Stimulated activated CD8-positive, alpha-beta memory T cell treated with anti-CD3 and anti-CD28 coated beads, Interleukin-4, amount 100 ng/mL, for 24 hours (primary cell): Measurements from ENCODE around the gene C5orf47.

Experiments used
- DNase-seq: peaks from one replicate; pipeline ENCODE4 v3.0.0-alpha.2; 2020; ENCODE audit warnings: low read depth

Gene C5orf47

GRCh38 chr5:173988554-173989431, at the start of gene C5orf47:
Gene C5orf47 (plus strand): TSS chr5:173989170. CDS start chr5:173989264, 94 bp downstream.
- no peak for DNase-seq

- no peak for DNase-seq
Observed at GRCh38 chr5:173940269-173940668, 48.7 kb upstream of the C5orf47 start.

- DNase-seq, result no peak
Observed at GRCh38 chr5:173941102-173941501, 47.9 kb upstream of the C5orf47 start.

GRCh38 chr5:173941758-173942401, 47.1 kb upstream of the C5orf47 start:
- DNase-seq, result no peak

GRCh38 chr5:173944511-173944910, 44.5 kb upstream of the C5orf47 start:
- no peak for DNase-seq

- no peak for DNase-seq
Observed at GRCh38 chr5:173945160-173945559, 43.8 kb upstream of the C5orf47 start.

GRCh38 chr5:173946323-173946722, 42.6 kb upstream of the C5orf47 start:
- DNase-seq, result no peak

- no peak for DNase-seq
Observed at GRCh38 chr5:173950829-173951228, 38.1 kb upstream of the C5orf47 start.

- DNase-seq, result no peak
Observed at GRCh38 chr5:173953528-173954090, 35.4 kb upstream of the C5orf47 start.

- no peak for DNase-seq
Observed at GRCh38 chr5:173954671-173955521, 34.1 kb upstream of the C5orf47 start.

GRCh38 chr5:173960986-173961385, 28.0 kb upstream of the C5orf47 start:
- no peak for DNase-seq

GRCh38 chr5:173961418-173961817, 27.6 kb upstream of the C5orf47 start:
- DNase-seq, result no peak

- no peak for DNase-seq
Observed at GRCh38 chr5:173962436-173962972, 26.5 kb upstream of the C5orf47 start.

- DNase-seq, result no peak
Observed at GRCh38 chr5:173963182-173963838, 25.7 kb upstream of the C5orf47 start.

GRCh38 chr5:173963867-173964441, 25.0 kb upstream of the C5orf47 start:
- DNase-seq, result no peak

- DNase-seq, result no peak
Observed at GRCh38 chr5:173964506-173964905, 24.5 kb upstream of the C5orf47 start.

- no peak for DNase-seq
Observed at GRCh38 chr5:173967241-173967640, 21.7 kb upstream of the C5orf47 start.

GRCh38 chr5:173968154-173968797, 20.7 kb upstream of the C5orf47 start:
- no peak for DNase-seq

GRCh38 chr5:173969167-173970049, 19.6 kb upstream of the C5orf47 start:
- no peak for DNase-seq
